K562 (cell line): ENCODE data around the gene MYO15A. TPM values are rescaled to one million over a fixed set of nuclear protein-coding genes. Genes with fewer than 3 reads are reported as not detected.

ENCODE experiments used
- CUX1 ChIP-seq: fragments of 200-800 bp; sonication (Bioruptor generic); IDR thresholded peaks from 2 replicates; pipeline ENCODE4 v1.6.1; 2016; ENCODE audit warnings: missing genetic modification characterization, missing compliant biosample characterization
- FOS ChIP-seq: IDR thresholded peaks from 3 replicates; pipeline ENCODE4 v1.6.1; 2011; ENCODE audit not compliant: insufficient read length; ENCODE audit errors: extremely low read depth
- ILF3 ChIP-seq: fragments of 450-650 bp; IDR thresholded peaks from 2 replicates; pipeline ENCODE4 v1.6.1; 2018; ENCODE audit warnings: antibody characterized with exemption, mild to moderate bottlenecking, moderate library complexity, borderline replicate concordance
- MAX ChIP-seq: sonication (generic); formaldehyde crosslinking; IDR thresholded peaks from 2 replicates; pipeline ENCODE4 v1.9.0; 2022; ENCODE audit warnings: mild to moderate bottlenecking, missing genetic modification reagents
- MEF2A ChIP-seq: IDR thresholded peaks from 2 replicates; pipeline ENCODE4 v1.6.1; 2011; ENCODE audit warnings: low read depth, mild to moderate bottlenecking, low read length, moderate library complexity; ENCODE audit not compliant: control insufficient read depth
- MYBL2 ChIP-seq, 2 experiments: fragments of 450-650 bp in 1 of 2; sonication (generic) in 1 of 2; formaldehyde crosslinking in 1 of 2; IDR thresholded peaks; 2 replicates each; pipeline versions ENCODE4 v1.6.1 to v1.8.1; 2017 to 2022; ENCODE audit warnings: borderline replicate concordance in 1 of 2, inconsistent platforms in 1 of 2, low read depth in 1 of 2, mild to moderate bottlenecking in 1 of 2, missing genetic modification reagents in 1 of 2, moderate library complexity in 1 of 2
- NR2C2 ChIP-seq, 2 experiments: fragments of 200-800 bp in 1 of 2; sonication (Bioruptor generic) in 1 of 2; sonication (generic) in 1 of 2; formaldehyde crosslinking in 1 of 2; IDR thresholded peaks; 2 replicates each; pipeline versions ENCODE4 v1.6.1 to v1.8.0; 2016 to 2022; ENCODE audit warnings: mild to moderate bottlenecking in 1 of 2, missing compliant biosample characterization in 1 of 2, missing genetic modification characterization in 1 of 2, missing genetic modification reagents in 1 of 2
- RFX7 ChIP-seq: fragments of 250-450 bp; sonication (Bioruptor Pico); IDR thresholded peaks from 2 replicates; pipeline ENCODE4 v1.5.1; 2021; ENCODE audit warnings: mild to moderate bottlenecking
- SAFB ChIP-seq: fragments of 200-400 bp; formaldehyde crosslinking; IDR thresholded peaks from 2 replicates; pipeline ENCODE4 v1.6.1; 2017; ENCODE audit warnings: low read depth, low read length, borderline replicate concordance
- ZNF224 ChIP-seq: sonication (generic); formaldehyde crosslinking; IDR thresholded peaks from 2 replicates; pipeline ENCODE4 v1.8.0; 2022; ENCODE audit warnings: mild to moderate bottlenecking, missing genetic modification reagents
- polyA plus RNA-seq, 8 experiments: library from polyadenylated mRNA; depleted of rRNA in 4 of 8; stranded (reverse) in 5 of 8; unstranded in 3 of 8; fragments of >200 nt; fragmentation: Nextera tagmentation in 2 of 8; fragmentation: Illumina TruSeq in 1 of 8; extraction: Ambion mirVana in 2 of 8; extraction: Trizol in 1 of 8; gene quantifications; 2 replicates each; pipeline versions ENCODE4 v1.2.1 to v1.2.3, GENCODE V29; 2011 to 2014; ENCODE audit warnings: inconsistent platforms in 1 of 8, missing spikeins in 1 of 8
- total RNA-seq, 7 experiments: library from RNA; depleted of rRNA in 6 of 7; stranded (reverse); fragments of >200 nt in 6 of 7; fragmentation: Illumina TruSeq in 2 of 7; extraction: Trizol in 2 of 7; gene quantifications; 2 replicates each; pipeline versions ENCODE4 v1.2.1 to v1.2.3, GENCODE V29; 2011 to 2021; ENCODE audit warnings: low replicate concordance in 1 of 7
- TF ChIP-seq, protein P1 (sequence below): sonication (generic); formaldehyde crosslinking; IDR thresholded peaks from 2 replicates; pipeline ENCODE4 v1.8.0; 2023; ENCODE audit warnings: mild to moderate bottlenecking, missing genetic modification reagents
- TF ChIP-seq, protein P2 (sequence below), 2 experiments: IDR thresholded peaks; 2 replicates each; pipeline ENCODE4 v1.6.1; 2012; ENCODE audit warnings: improper control_type of control experiment in 2 of 2, low read depth in 2 of 2, low read length in 2 of 2, borderline replicate concordance in 1 of 2

The MYO15A gene
- total and polyA plus RNA-seq, 9 of the 15 experiments (the other 6 are each of a cell fraction or from before 2014, with no cell fraction given), result 0.05 to 0.88 (median 0.14) TPM; not detected in 1

DNA sequence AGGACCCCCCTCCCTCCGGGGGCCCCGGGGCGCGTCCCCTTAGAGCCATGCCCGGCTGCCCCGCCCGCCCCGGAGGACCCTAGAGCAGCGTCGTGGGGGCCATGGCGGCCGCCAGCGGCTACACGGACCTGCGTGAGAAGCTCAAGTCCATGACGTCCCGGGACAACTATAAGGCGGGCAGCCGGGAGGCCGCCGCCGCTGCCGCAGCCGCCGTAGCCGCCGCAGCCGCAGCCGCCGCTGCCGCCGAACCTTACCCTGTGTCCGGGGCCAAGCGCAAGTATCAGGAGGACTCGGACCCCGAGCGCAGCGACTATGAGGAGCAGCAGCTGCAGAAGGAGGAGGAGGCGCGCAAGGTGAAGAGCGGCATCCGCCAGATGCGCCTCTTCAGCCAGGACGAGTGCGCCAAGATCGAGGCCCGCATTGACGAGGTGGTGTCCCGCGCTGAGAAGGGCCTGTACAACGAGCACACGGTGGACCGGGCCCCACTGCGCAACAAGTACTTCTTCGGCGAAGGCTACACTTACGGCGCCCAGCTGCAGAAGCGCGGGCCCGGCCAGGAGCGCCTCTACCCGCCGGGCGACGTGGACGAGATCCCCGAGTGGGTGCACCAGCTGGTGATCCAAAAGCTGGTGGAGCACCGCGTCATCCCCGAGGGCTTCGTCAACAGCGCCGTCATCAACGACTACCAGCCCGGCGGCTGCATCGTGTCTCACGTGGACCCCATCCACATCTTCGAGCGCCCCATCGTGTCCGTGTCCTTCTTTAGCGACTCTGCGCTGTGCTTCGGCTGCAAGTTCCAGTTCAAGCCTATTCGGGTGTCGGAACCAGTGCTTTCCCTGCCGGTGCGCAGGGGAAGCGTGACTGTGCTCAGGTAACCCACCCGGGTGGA lies 75.8 kb downstream of the MYO15A start (continued):
- no peak for TF ChIP-seq MEF2A
- no peak for TF ChIP-seq FOS
- peak; percentile 47; the same call in 1 of the 2 replicates for TF ChIP-seq ZNF224
- TF ChIP-seq, protein P1, sequence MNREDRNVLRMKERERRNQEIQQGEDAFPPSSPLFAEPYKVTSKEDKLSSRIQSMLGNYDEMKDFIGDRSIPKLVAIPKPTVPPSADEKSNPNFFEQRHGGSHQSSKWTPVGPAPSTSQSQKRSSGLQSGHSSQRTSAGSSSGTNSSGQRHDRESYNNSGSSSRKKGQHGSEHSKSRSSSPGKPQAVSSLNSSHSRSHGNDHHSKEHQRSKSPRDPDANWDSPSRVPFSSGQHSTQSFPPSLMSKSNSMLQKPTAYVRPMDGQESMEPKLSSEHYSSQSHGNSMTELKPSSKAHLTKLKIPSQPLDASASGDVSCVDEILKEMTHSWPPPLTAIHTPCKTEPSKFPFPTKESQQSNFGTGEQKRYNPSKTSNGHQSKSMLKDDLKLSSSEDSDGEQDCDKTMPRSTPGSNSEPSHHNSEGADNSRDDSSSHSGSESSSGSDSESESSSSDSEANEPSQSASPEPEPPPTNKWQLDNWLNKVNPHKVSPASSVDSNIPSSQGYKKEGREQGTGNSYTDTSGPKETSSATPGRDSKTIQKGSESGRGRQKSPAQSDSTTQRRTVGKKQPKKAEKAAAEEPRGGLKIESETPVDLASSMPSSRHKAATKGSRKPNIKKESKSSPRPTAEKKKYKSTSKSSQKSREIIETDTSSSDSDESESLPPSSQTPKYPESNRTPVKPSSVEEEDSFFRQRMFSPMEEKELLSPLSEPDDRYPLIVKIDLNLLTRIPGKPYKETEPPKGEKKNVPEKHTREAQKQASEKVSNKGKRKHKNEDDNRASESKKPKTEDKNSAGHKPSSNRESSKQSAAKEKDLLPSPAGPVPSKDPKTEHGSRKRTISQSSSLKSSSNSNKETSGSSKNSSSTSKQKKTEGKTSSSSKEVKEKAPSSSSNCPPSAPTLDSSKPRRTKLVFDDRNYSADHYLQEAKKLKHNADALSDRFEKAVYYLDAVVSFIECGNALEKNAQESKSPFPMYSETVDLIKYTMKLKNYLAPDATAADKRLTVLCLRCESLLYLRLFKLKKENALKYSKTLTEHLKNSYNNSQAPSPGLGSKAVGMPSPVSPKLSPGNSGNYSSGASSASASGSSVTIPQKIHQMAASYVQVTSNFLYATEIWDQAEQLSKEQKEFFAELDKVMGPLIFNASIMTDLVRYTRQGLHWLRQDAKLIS (CRISPR knock-in tag), result peak; percentile 72; the same call in 1 of the 2 replicates
- 0 out of 2 replicates have a peak, but pooled peaks have one; percentile 57 for TF ChIP-seq NR2C2 (CRISPR knock-in tag; IDR thresholded peaks at IDR 0.05)
- TF ChIP-seq NR2C2 (tag; IDR thresholded peaks at IDR 0.05), result no peak
- no peak for TF ChIP-seq MYBL2 (IDR thresholded peaks at IDR 0.05; ENCODE audit: low read depth)
- TF ChIP-seq MYBL2 (CRISPR knock-in tag; IDR thresholded peaks at IDR 0.05; ENCODE audit: borderline replicate concordance), result no peak
- no peak for TF ChIP-seq CUX1
- TF ChIP-seq RFX7 (CRISPR knock-in tag), result no peak
- peak; percentile 84 for TF ChIP-seq MAX (CRISPR knock-in tag)
- TF ChIP-seq SAFB, result 0 out of 2 replicates have a peak, but pooled peaks have one; percentile 50
- TF ChIP-seq, protein P2, sequence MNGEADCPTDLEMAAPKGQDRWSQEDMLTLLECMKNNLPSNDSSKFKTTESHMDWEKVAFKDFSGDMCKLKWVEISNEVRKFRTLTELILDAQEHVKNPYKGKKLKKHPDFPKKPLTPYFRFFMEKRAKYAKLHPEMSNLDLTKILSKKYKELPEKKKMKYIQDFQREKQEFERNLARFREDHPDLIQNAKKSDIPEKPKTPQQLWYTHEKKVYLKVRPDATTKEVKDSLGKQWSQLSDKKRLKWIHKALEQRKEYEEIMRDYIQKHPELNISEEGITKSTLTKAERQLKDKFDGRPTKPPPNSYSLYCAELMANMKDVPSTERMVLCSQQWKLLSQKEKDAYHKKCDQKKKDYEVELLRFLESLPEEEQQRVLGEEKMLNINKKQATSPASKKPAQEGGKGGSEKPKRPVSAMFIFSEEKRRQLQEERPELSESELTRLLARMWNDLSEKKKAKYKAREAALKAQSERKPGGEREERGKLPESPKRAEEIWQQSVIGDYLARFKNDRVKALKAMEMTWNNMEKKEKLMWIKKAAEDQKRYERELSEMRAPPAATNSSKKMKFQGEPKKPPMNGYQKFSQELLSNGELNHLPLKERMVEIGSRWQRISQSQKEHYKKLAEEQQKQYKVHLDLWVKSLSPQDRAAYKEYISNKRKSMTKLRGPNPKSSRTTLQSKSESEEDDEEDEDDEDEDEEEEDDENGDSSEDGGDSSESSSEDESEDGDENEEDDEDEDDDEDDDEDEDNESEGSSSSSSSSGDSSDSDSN (IDR thresholded peaks at IDR 0.05; ENCODE audit: borderline replicate concordance in 1 of 2, low read depth in 2 of 2, low read length in 2 of 2), result no peak
- no peak for TF ChIP-seq ILF3
